HG02938 (cell line): ENCODE data around the gene SIK1.
"Not testable (repeated sequence)": the region's sequence is repeated elsewhere in the genome, so short reads cannot be mapped to it uniquely, and the experiment has no call there.

ENCODE experiments used
- ATAC-seq: cut with Tn5 transposase; IDR thresholded peaks from one replicate; pipeline ENCODE4 v1.9.1; 2021; ENCODE audit warnings: mild to moderate bottlenecking, moderate library complexity; ENCODE audit not compliant: unreplicated experiment

The SIK1 gene

GRCh38 chr21:43440835-43441727 is 14.2 kb upstream of the SIK1 start:
- not testable (repeated sequence) for ATAC-seq

- ATAC-seq: not testable (repeated sequence)
Measured at GRCh38 chr21:43439316-43440075, 12.6 kb upstream of the SIK1 start.

- not testable (repeated sequence) for ATAC-seq
Measured at GRCh38 chr21:43436272-43436671, 9.3 kb upstream of the SIK1 start.

GRCh38 chr21:43433340-43434136 is 6.6 kb upstream of the SIK1 start:
- ATAC-seq: not testable (repeated sequence)

GRCh38 chr21:43430830-43431416 is 4.0 kb upstream of the SIK1 start:
- ATAC-seq: not testable (repeated sequence)

- ATAC-seq: not testable (repeated sequence)
Measured at GRCh38 chr21:43428964-43429363, 2.0 kb upstream of the SIK1 start.

GRCh38 chr21:43427242-43427559 is 270 bp upstream of the SIK1 start:
- ATAC-seq: peak; percentile 71

- not testable (repeated sequence) for ATAC-seq
Measured at GRCh38 chr21:43426004-43426403, 927 bp downstream of the SIK1 start.

GRCh38 chr21:43419475-43419874 is 7.5 kb downstream of the SIK1 start:
- not testable (repeated sequence) for ATAC-seq

GRCh38 chr21:43414576-43414975 is 12.4 kb downstream of the SIK1 start:
- not testable (repeated sequence) for ATAC-seq

- not testable (repeated sequence) for ATAC-seq
Measured at GRCh38 chr21:43412020-43412788, 14.7 kb downstream of the SIK1 start.

- ATAC-seq: not testable (repeated sequence)
Measured at GRCh38 chr21:43410456-43411068, 16.4 kb downstream of the SIK1 start.

GRCh38 chr21:43407139-43407538 is 19.8 kb downstream of the SIK1 start:
- ATAC-seq: not testable (repeated sequence)

GRCh38 chr21:43404450-43404849 is 22.5 kb downstream of the SIK1 start:
- ATAC-seq: not testable (repeated sequence)

GRCh38 chr21:43403651-43404430 is 23.1 kb downstream of the SIK1 start:
- ATAC-seq: not testable (repeated sequence)

- ATAC-seq: not testable (repeated sequence)
Measured at GRCh38 chr21:43401125-43401524, 25.8 kb downstream of the SIK1 start.

- ATAC-seq: not testable (repeated sequence)
Measured at GRCh38 chr21:43399595-43400015, 27.3 kb downstream of the SIK1 start.

GRCh38 chr21:43399136-43399535 is 27.8 kb downstream of the SIK1 start:
- ATAC-seq: not testable (repeated sequence)

- not testable (repeated sequence) for ATAC-seq
Measured at GRCh38 chr21:43398533-43398932, 28.4 kb downstream of the SIK1 start.
